ENCODE measurements around the gene NF2.

Gene NF2

GRCh38 chr22:29735416-29735815 lies 132.0 kb downstream of the NF2 start:
- no peaks in the 10 kb centered on the region for H4K20me1 ChIP-seq (ENCODE audit: control insufficient read depth, insufficient read depth, low read depth, low read length)
- no peaks in the 10 kb centered on the region for H3K36me3 ChIP-seq (ENCODE audit: control insufficient read depth, low read length)
- no peaks in the 10 kb centered on the region for H3K27me3 ChIP-seq (ENCODE audit: control insufficient read depth, low read length)
- H3K9me2 ChIP-seq (replicated peaks; ENCODE audit: control insufficient read depth, low read length): no peaks in the 10 kb centered on the region
- no peaks in the 10 kb centered on the region for H3K4me1 ChIP-seq (ENCODE audit: control insufficient read depth, low read length)
- H3F3A ChIP-seq (ENCODE audit: control insufficient read depth, insufficient read depth): no peaks in the 10 kb centered on the region
- no peaks in the 10 kb centered on the region for H3K9me3 ChIP-seq (ENCODE audit: control insufficient read depth, insufficient read depth, low read length)
- H3K4me2 ChIP-seq (ENCODE audit: low read length): no peak overlapping the region
- no peak overlapping the region for H3K4me3 ChIP-seq (ENCODE audit: low read length)
- H3K79me2 ChIP-seq (ENCODE audit: control insufficient read depth, low read length): no peaks in the 10 kb centered on the region
- no peak overlapping the region for H3K27ac ChIP-seq (ENCODE audit: low read depth, low read length)
- TF ChIP-seq EZH2phosphoT487 (IDR thresholded peaks at IDR 0.05; ENCODE audit: borderline replicate concordance, low read length): no peak
- no peak for TF ChIP-seq CTCF (IDR thresholded peaks at IDR 0.05; ENCODE audit: low read depth, low read length, poor library complexity, severe bottlenecking)

GRCh38 chr22:29737251-29738117 lies 134.1 kb downstream of the NF2 start:
- no peak overlapping the region for H3K4me2 ChIP-seq (ENCODE audit: low read length)
- no peaks in the 10 kb centered on the region for H3K9me2 ChIP-seq (replicated peaks; ENCODE audit: control insufficient read depth, low read length)
- no peak overlapping the region for H3K4me3 ChIP-seq (ENCODE audit: low read length)

GRCh38 chr22:29738118-29738815 lies 134.8 kb downstream of the NF2 start:
- no peaks in the 10 kb centered on the region for H3K9me3 ChIP-seq (ENCODE audit: control insufficient read depth, insufficient read depth, low read length)
- H3F3A ChIP-seq (ENCODE audit: control insufficient read depth, insufficient read depth): no peaks in the 10 kb centered on the region
- TF ChIP-seq EZH2phosphoT487 (IDR thresholded peaks at IDR 0.05; ENCODE audit: borderline replicate concordance, low read length): no peak
- TF ChIP-seq CTCF (IDR thresholded peaks at IDR 0.05; ENCODE audit: low read depth, low read length, poor library complexity, severe bottlenecking): no peak
- H3K79me2 ChIP-seq (ENCODE audit: control insufficient read depth, low read length): no peaks in the 10 kb centered on the region
- H3K9me2 ChIP-seq (replicated peaks; ENCODE audit: control insufficient read depth, low read length): no peaks in the 10 kb centered on the region
- no peak overlapping the region for H3K4me2 ChIP-seq (ENCODE audit: low read length)
- H4K20me1 ChIP-seq (ENCODE audit: control insufficient read depth, insufficient read depth, low read depth, low read length): no peaks in the 10 kb centered on the region
- no peak overlapping the region for H3K27ac ChIP-seq (ENCODE audit: low read depth, low read length)
- H3K27me3 ChIP-seq (ENCODE audit: control insufficient read depth, low read length): no peaks in the 10 kb centered on the region
- H3K36me3 ChIP-seq (ENCODE audit: control insufficient read depth, low read length): no peaks in the 10 kb centered on the region
- no peak overlapping the region for H3K4me3 ChIP-seq (ENCODE audit: low read length)
- no peaks in the 10 kb centered on the region for H3K4me1 ChIP-seq (ENCODE audit: control insufficient read depth, low read length)

More at GRCh38 chr22:29737251-29738117, 134.1 kb downstream of the NF2 start:
- no peaks in the 10 kb centered on the region for H3K36me3 ChIP-seq (ENCODE audit: control insufficient read depth, low read length)
- H3K27ac ChIP-seq (ENCODE audit: low read depth, low read length): no peak overlapping the region
- H3K27me3 ChIP-seq (ENCODE audit: control insufficient read depth, low read length): no peaks in the 10 kb centered on the region
- H3F3A ChIP-seq (ENCODE audit: control insufficient read depth, insufficient read depth): no peaks in the 10 kb centered on the region
- TF ChIP-seq CTCF (IDR thresholded peaks at IDR 0.05; ENCODE audit: low read depth, low read length, poor library complexity, severe bottlenecking) (no peak), EZH2phosphoT487 (IDR thresholded peaks at IDR 0.05; ENCODE audit: borderline replicate concordance, low read length) (no peak)
- H3K79me2 ChIP-seq (ENCODE audit: control insufficient read depth, low read length): no peaks in the 10 kb centered on the region
- no peaks in the 10 kb centered on the region for H3K4me1 ChIP-seq (ENCODE audit: control insufficient read depth, low read length)
- no peaks in the 10 kb centered on the region for H4K20me1 ChIP-seq (ENCODE audit: control insufficient read depth, insufficient read depth, low read depth, low read length)
- no peaks in the 10 kb centered on the region for H3K9me3 ChIP-seq (ENCODE audit: control insufficient read depth, insufficient read depth, low read length)
